Spleen (tissue), 7 donors: Measurements from ENCODE around the gene SCP2.

ENCODE experiments used
- POLR2AphosphoS5 ChIP-seq, 3 donors: sonication (generic); formaldehyde crosslinking; IDR thresholded peaks; one replicate each; pipeline ENCODE4 v1.5.1; 2017; ENCODE audit warnings: antibody characterized with exemption in 3 of 3
- TF ChIP-seq, protein P1 (sequence below), 11 experiments: fragments of 200-600 bp in 7 of 11; fragments of 450-650 bp in 4 of 11; sonication (generic) in 4 of 11; IDR thresholded peaks in 8 of 11; conservative IDR thresholded peaks in 3 of 11; 1 replicate in 7 of 11; 2 replicates in 4 of 11; pipeline versions ENCODE4 v1.4.0 to v1.8.0; 2016 to 2021; ENCODE audit warnings: antibody characterized with exemption in 11 of 11, inconsistent platforms in 4 of 11, mild to moderate bottlenecking in 1 of 11
- donor health status: DM: no; HTN: no; CAD: no; lungs with moderate emphysema.
- donor health status: DM: no; HTN: no; CAD: no.
- donor health status: DM: no; HTN: no; CAD: no.

DNA sequence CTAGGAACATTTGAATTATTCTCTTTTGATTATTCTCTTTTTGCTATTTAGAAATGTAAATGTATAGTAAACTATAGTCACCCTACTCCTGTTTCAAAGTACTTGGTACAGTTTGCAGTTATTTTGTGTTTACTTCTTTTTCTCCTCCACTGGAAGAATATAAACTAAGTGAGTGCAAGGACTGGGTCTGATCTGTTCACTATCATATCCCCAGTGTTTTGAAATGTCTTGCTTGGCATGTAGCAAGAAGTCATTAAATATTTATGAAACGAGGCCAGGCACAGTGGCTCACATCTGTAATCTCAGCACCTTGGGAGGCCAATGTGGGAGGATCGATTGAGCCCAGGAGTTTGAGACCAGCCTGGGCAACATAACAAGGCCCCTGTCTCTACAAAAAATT is 99.2 kb downstream of the SCP2 start:
- TF ChIP-seq, protein P1, sequence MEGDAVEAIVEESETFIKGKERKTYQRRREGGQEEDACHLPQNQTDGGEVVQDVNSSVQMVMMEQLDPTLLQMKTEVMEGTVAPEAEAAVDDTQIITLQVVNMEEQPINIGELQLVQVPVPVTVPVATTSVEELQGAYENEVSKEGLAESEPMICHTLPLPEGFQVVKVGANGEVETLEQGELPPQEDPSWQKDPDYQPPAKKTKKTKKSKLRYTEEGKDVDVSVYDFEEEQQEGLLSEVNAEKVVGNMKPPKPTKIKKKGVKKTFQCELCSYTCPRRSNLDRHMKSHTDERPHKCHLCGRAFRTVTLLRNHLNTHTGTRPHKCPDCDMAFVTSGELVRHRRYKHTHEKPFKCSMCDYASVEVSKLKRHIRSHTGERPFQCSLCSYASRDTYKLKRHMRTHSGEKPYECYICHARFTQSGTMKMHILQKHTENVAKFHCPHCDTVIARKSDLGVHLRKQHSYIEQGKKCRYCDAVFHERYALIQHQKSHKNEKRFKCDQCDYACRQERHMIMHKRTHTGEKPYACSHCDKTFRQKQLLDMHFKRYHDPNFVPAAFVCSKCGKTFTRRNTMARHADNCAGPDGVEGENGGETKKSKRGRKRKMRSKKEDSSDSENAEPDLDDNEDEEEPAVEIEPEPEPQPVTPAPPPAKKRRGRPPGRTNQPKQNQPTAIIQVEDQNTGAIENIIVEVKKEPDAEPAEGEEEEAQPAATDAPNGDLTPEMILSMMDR (IDR thresholded peaks at IDR 0.05 in 8 of 11, conservative IDR thresholded peaks at IDR 0.05 in 3 of 11) = no peak
- TF ChIP-seq POLR2AphosphoS5 (IDR thresholded peaks at IDR 0.05) = no peak
